Bronchial epithelial cell (primary cell): ENCODE measurements around the gene RAP1A. TPM values are rescaled to one million over a fixed set of nuclear protein-coding genes. Genes with fewer than 3 reads are reported as not detected.

Experiments
- DNase-seq: peaks from one replicate; pipeline ENCODE4 v3.0.0-alpha.2; 2010; ENCODE audit warnings: low read depth
- FAIRE-seq: peaks from 2 replicates; lab custom pipeline; 2011; peaks lifted over from hg19 to GRCh38; lab: Jason Lieb, UNC
- H3K27me3 ChIP-seq: 2 replicates; pipeline ENCODE4 v1.5.1; 2011; ENCODE audit warnings: low read length; ENCODE audit not compliant: control insufficient read depth, insufficient read depth
- H3K36me3 ChIP-seq: 2 replicates; pipeline ENCODE4 v1.5.1; 2011; ENCODE audit warnings: low read length; ENCODE audit not compliant: control insufficient read depth, insufficient read depth
- H3K4me3 ChIP-seq: 2 replicates; pipeline ENCODE4 v1.5.1; 2011; ENCODE audit warnings: mild to moderate bottlenecking, low read depth, low read length, control low read depth
- CTCF ChIP-seq: IDR thresholded peaks from 2 replicates; pipeline ENCODE4 v1.5.1; 2011; ENCODE audit warnings: mild to moderate bottlenecking, moderate library complexity, low read length, control low read depth, inconsistent platforms; ENCODE audit not compliant: insufficient read depth, severe bottlenecking
- total RNA-seq: library from RNA; depleted of rRNA; stranded (reverse); fragments of >200 nt; gene quantifications from 2 replicates; pipeline ENCODE4 v1.2.1, GENCODE V29; 2014

The RAP1A gene
- total RNA-seq, 1 donor from 2014 or later: 16.6 TPM

GRCh38 chr1:111733992-111734341 lies 114.4 kb downstream of the RAP1A start:
- Histone ChIP-seq H3K4me3 (no peak overlapping the region), H3K36me3 (peaks cover 8% of the 10 kb centered on the region), H3K27me3 (no peaks in the 10 kb centered on the region)
- no peak for DNase-seq
- FAIRE-seq: no peak
- TF ChIP-seq CTCF: no peak

- DNase-seq (no peak), FAIRE-seq (no peak)
- Histone ChIP-seq H3K36me3 (peaks cover 8% of the 10 kb centered on the region), H3K27me3 (no peaks in the 10 kb centered on the region), H3K4me3 (no peak overlapping the region)
- no peak for TF ChIP-seq CTCF
Measured at GRCh38 chr1:111734426-111734825, 114.8 kb downstream of the RAP1A start.

- no peak for TF ChIP-seq CTCF
- no peak for FAIRE-seq
- no peak for DNase-seq
- H3K4me3 ChIP-seq: no peak overlapping the region
- no peaks in the 10 kb centered on the region for H3K27me3 ChIP-seq
- H3K36me3 ChIP-seq: peaks cover 8% of the 10 kb centered on the region
Measured at GRCh38 chr1:111734856-111735255, 115.3 kb downstream of the RAP1A start.

- Histone ChIP-seq H3K27me3 (no peaks in the 10 kb centered on the region), H3K36me3 (peaks cover 8% of the 10 kb centered on the region), H3K4me3 (no peak overlapping the region)
- DNase-seq (no peak), FAIRE-seq (no peak)
- no peak for TF ChIP-seq CTCF
Measured at GRCh38 chr1:111735321-111735720, 115.7 kb downstream of the RAP1A start.

- FAIRE-seq (no peak), DNase-seq (no peak)
- Histone ChIP-seq H3K4me3 (no peak overlapping the region), H3K36me3 (peaks cover 8% of the 10 kb centered on the region), H3K27me3 (no peaks in the 10 kb centered on the region)
- no peak for TF ChIP-seq CTCF
Measured at GRCh38 chr1:111735858-111736544, 116.4 kb downstream of the RAP1A start.
